Ascending aorta (tissue), 2 donors: ENCODE measurements around the gene TMEM243. TPM values are rescaled to one million over a fixed set of nuclear protein-coding genes. Genes with fewer than 3 reads are reported as not detected.

Experiments used
- DNase-seq, 2 donors: peaks; one replicate each; pipeline ENCODE4 v3.0.0-alpha.2; 2019; ENCODE audit warnings: low spot score in 2 of 2
- H3K27ac ChIP-seq, 2 donors: fragments of 200-600 bp; sonication (generic); one replicate each; pipeline ENCODE4 v1.5.1; 2016 to 2017; ENCODE audit warnings: mild to moderate bottlenecking in 1 of 2
- H3K27me3 ChIP-seq: fragments of 200-600 bp; sonication (generic); one replicate; pipeline ENCODE4 v1.5.1; 2017
- H3K36me3 ChIP-seq, 2 donors: fragments of 200-600 bp; sonication (generic); one replicate each; pipeline ENCODE4 v1.5.1; 2016
- H3K4me1 ChIP-seq, 2 donors: fragments of 200-600 bp; sonication (generic); one replicate each; pipeline ENCODE4 v1.5.1; 2016 to 2017; ENCODE audit warnings: mild to moderate bottlenecking in 1 of 2
- H3K4me3 ChIP-seq, 2 donors: fragments of 200-600 bp; sonication (generic); one replicate each; pipeline ENCODE4 v1.5.1; 2016 to 2017; ENCODE audit warnings: mild to moderate bottlenecking in 1 of 2
- H3K9me3 ChIP-seq, 2 donors: fragments of 200-600 bp; sonication (generic); one replicate each; pipeline ENCODE4 v1.5.1; 2016
- CTCF ChIP-seq, 3 experiments: fragments of 200-600 bp in 2 of 3; fragments of 450-650 bp in 1 of 3; sonication (generic) in 2 of 3; IDR thresholded peaks; one replicate each; pipeline ENCODE4 v1.5.1; 2016 to 2019; ENCODE audit warnings: antibody characterized with exemption in 3 of 3, mild to moderate bottlenecking in 1 of 3, moderate library complexity in 1 of 3
- intact Hi-C: fragments of 100-400 bp; cut with DNase I; formaldehyde crosslinking; loops from one replicate; pipeline ENCODE4 v1.15.1; 2023
- total RNA-seq: library from RNA; depleted of rRNA; stranded (reverse); fragments of >200 nt; gene quantifications from one replicate; pipeline ENCODE4 v1.1.0, GENCODE V29; 2016

TMEM243 gene
- total RNA-seq, 1 donor from 2014 or later = 27.5 TPM

GRCh38 chr7:87223666-87224065 is 4.1 kb upstream of the TMEM243 start:
- Histone ChIP-seq H3K9me3 (no peaks in the 10 kb centered on the region), H3K27ac (no peak overlapping the region), H3K4me1 (peaks cover 0 to 3% of the 10 kb centered on the region in 2 donors), H3K36me3 (no peaks in the 10 kb centered on the region), H3K4me3 (no peak overlapping the region), H3K27me3 (no peaks in the 10 kb centered on the region)
- intact Hi-C loops = loop anchor here (5.0 to 10.0 kb wide), 3 partner anchors 124 to 651 kb away; partner anchors contain the start of genes CROT, DBF4, ELAPOR2 and SLC25A40
- TF ChIP-seq CTCF (IDR thresholded peaks at IDR 0.05) = no peak
- no peak for DNase-seq

GRCh38 chr7:87220734-87221215 is 1.2 kb upstream of the TMEM243 start:
- no peak overlapping the region for H3K27ac ChIP-seq
- intact Hi-C loops = loop anchor here (1.0 to 10.0 kb wide), 4 partner anchors 68 to 654 kb away; partner anchors contain the start of genes CROT, DBF4, DMTF1 and ELAPOR2
- no peaks in the 10 kb centered on the region for H3K9me3 ChIP-seq
- no peak for TF ChIP-seq CTCF (IDR thresholded peaks at IDR 0.05)
- peaks cover 2 to 8% of the 10 kb centered on the region in 2 donors for H3K4me1 ChIP-seq
- peak overlapping the region; percentile 95 to 98 for H3K4me3 ChIP-seq
- no peaks in the 10 kb centered on the region for H3K27me3 ChIP-seq
- no peaks in the 10 kb centered on the region for H3K36me3 ChIP-seq
- DNase-seq = no peak

- Histone ChIP-seq H3K4me3 (peak overlapping the region; percentile 95 to 98), H3K36me3 (no peaks in the 10 kb centered on the region), H3K4me1 (peaks cover 2 to 8% of the 10 kb centered on the region in 2 donors), H3K27ac (peak overlapping the region; percentile 90 to 91), H3K27me3 (no peaks in the 10 kb centered on the region), H3K9me3 (no peaks in the 10 kb centered on the region)
- peak; percentile 56 to 92 for DNase-seq
- TF ChIP-seq CTCF (IDR thresholded peaks at IDR 0.05) = no peak
- intact Hi-C loops = loop anchor here (1.0 to 10.0 kb wide), 4 partner anchors 68 to 655 kb away; partner anchors contain the start of genes CROT, DBF4, DMTF1 and ELAPOR2
These were observed 648 bp upstream of the TMEM243 start for GRCh38 chr7:87220026-87220733.

GRCh38 chr7:87218796-87219544 is 562 bp downstream of the TMEM243 start:
- Histone ChIP-seq H3K9me3 (no peaks in the 10 kb centered on the region), H3K27me3 (no peaks in the 10 kb centered on the region), H3K4me1 (peaks cover 2 to 8% of the 10 kb centered on the region in 2 donors), H3K4me3 (peak overlapping the region; percentile 95 to 98), H3K36me3 (no peaks in the 10 kb centered on the region), H3K27ac (peak overlapping the region; percentile 90 to 91)
- peak in 1 of 2 donors; percentile 80 for DNase-seq
- intact Hi-C loops = loop anchor here (10.0 kb wide), 1 partner anchor 996 kb away; no protein-coding TSS in a partner anchor
- TF ChIP-seq CTCF (IDR thresholded peaks at IDR 0.05) = peak in 1 of 3 experiments; percentile 10

- no peak for DNase-seq
- no peak for TF ChIP-seq CTCF (IDR thresholded peaks at IDR 0.05)
- intact Hi-C loops = loop anchor here (10.0 kb wide), 1 partner anchor 997 kb away; no protein-coding TSS in a partner anchor
- Histone ChIP-seq H3K9me3 (no peaks in the 10 kb centered on the region), H3K4me3 (peak overlapping the region; percentile 95 to 98), H3K4me1 (peaks cover 2 to 8% of the 10 kb centered on the region in 2 donors), H3K27ac (peak overlapping the region; percentile 90 to 91), H3K27me3 (no peaks in the 10 kb centered on the region), H3K36me3 (no peaks in the 10 kb centered on the region)
These were observed 1.4 kb downstream of the TMEM243 start for GRCh38 chr7:87217983-87218653.
